ENCODE measurements around the gene CCDC127.
"Not testable (repeated sequence)": the region's sequence is repeated elsewhere in the genome, so short reads cannot be mapped to it uniquely, and the experiment has no call there.

CCDC127 gene, protein sequence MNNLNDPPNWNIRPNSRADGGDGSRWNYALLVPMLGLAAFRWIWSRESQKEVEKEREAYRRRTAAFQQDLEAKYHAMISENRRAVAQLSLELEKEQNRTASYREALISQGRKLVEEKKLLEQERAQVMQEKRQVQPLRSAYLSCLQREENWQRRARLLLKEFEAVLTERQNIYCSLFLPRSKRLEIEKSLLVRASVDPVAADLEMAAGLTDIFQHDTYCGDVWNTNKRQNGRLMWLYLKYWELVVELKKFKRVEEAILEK

GRCh38 chr5:217494-218456, at the start of gene CCDC127, which contains the start of gene SDHA:
CCDC127 (minus strand) TSS chr5:218153; CDS start chr5:216849, 1,304 bp downstream.
SDHA (plus strand) TSS chr5:218320; CDS start chr5:218356, 36 bp downstream.
- peak; percentile 70 to 76 for DNase-seq (ENCODE audit: low read depth in 2 of 2)

DNA sequence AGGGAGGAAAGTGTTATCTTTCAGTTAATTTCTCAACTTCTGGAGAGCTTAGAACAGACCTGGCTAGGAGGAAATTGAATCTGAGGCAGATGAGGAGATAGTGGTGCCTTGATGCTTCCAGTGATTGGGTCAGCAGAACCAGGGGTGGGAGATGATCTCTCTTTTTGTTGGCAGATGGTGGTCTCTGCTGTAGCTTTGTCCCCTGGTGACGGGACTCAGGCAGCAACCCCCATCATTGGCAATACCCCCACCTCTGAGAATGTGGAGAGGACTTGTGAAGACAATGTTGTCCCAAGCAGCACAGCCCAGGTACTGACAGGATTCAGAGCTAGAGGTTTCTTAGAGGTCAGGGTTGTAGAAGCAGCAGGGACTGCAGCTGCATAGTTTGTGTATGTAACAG, 49.8 kb upstream of the CCDC127 start:
- no peak for DNase-seq (ENCODE audit: low read depth in 2 of 2)

GRCh38 chr5:266311-267026, 48.5 kb upstream of the CCDC127 start:
- peak; percentile 25 to 35 for DNase-seq (ENCODE audit: low read depth in 2 of 2)

- no peak for DNase-seq (ENCODE audit: low read depth in 2 of 2)
These were observed 46.4 kb upstream of the CCDC127 start for GRCh38 chr5:264338-264737.

DNA sequence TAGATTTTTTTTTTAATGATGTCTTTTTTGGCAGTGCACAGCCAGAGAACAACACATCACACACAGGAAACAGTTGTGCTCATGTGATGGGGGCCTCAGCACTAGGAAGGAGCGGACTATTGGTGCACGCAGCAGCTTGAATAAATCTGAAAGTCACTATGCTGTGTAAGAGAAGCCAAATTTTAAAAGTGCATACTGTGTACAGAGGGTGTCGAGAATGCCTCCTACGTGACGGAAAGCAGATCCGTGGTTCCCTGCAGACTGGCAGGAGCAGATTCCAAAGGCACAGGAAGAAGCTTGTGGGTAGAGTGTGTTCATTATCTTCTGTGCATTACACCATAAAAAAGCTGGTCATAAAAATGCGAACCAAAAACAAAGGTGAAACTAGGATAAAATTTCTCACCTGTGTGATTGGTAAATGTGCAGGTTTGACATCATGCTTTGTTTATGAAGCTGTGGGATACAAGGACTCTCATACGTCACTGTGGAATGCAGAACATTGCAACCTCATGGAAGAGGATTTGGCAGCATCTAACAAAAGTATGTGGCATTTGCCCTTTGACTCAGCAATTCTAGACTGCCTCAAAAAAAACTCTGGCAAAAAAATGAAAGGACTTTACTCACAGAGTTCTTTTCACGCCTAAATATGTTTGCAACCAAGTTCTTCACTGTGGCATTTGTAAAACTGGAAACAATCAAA, 45.5 kb upstream of the CCDC127 start:
- DNase-seq (ENCODE audit: low read depth in 2 of 2), result peak; percentile 66

DNA sequence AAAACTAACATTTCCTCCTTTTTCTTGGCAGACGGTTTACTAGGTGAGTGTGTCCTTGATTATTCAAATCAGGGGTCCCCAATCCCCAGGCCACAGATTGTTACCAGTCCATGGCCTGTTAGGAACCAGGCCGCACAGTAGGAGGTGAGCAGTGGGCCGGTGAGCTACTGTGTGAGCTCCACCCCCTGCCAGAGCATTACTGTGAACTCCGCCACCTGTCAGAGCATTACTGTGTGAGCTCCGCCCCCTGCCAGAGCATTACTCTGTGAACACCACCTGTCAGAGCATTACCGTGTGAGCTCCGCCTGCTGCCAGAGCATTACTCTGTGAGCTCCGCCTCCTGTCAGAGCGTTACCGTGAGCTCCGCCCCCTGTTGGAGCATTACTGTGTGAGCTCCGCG, 39.2 kb upstream of the CCDC127 start:
- DNase-seq (ENCODE audit: low read depth in 2 of 2), result no peak

DNA sequence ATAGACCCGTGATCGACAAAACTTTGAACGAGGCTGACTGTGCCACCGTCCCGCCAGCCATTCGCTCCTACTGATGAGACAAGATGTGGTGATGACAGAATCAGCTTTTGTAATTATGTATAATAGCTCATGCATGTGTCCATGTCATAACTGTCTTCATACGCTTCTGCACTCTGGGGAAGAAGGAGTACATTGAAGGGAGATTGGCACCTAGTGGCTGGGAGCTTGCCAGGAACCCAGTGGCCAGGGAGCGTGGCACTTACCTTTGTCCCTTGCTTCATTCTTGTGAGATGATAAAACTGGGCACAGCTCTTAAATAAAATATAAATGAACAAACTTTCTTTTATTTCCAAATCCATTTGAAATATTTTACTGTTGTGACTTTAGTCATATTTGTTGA, 38.4 kb upstream of the CCDC127 start:
- DNase-seq (ENCODE audit: low read depth in 2 of 2), result not testable (repeated sequence)

GRCh38 chr5:255116-255515, 37.2 kb upstream of the CCDC127 start:
- not testable (repeated sequence) for DNase-seq (ENCODE audit: low read depth in 2 of 2)

- not testable (repeated sequence) for DNase-seq (ENCODE audit: low read depth in 2 of 2)
These were observed 36.4 kb upstream of the CCDC127 start for GRCh38 chr5:254322-254721.

DNA sequence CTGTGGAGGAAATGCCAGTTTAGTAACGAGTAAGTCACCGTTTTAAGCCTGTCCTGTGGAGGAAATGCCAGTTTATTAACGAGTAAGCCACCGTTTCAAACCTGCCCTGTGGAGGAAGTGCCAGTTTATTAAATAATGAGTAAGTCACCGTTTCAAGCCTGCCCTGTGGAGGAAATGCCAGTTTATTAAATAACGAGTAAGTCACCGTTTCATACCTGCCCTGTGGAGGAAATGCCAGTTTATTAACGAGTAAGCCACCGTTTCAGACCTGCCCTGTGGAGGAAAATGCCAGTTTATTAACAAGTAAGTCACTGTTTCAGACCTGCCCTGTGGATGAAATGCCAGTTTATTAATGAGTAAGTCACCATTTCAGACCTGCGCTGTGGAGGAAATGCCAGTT, 34.6 kb upstream of the CCDC127 start:
- no peak for DNase-seq (ENCODE audit: low read depth in 2 of 2)

GRCh38 chr5:251975-252374, 34.0 kb upstream of the CCDC127 start:
- DNase-seq (ENCODE audit: low read depth in 2 of 2), result not testable (repeated sequence)

- DNase-seq (ENCODE audit: low read depth in 2 of 2), result not testable (repeated sequence)
These were observed 33.6 kb upstream of the CCDC127 start for GRCh38 chr5:251538-251937.

- DNase-seq (ENCODE audit: low read depth in 2 of 2), result not testable (repeated sequence)
These were observed 33.1 kb upstream of the CCDC127 start for GRCh38 chr5:251016-251415.

- DNase-seq (ENCODE audit: low read depth in 2 of 2), result not testable (repeated sequence)
These were observed 32.4 kb upstream of the CCDC127 start for GRCh38 chr5:250396-250795.

DNA sequence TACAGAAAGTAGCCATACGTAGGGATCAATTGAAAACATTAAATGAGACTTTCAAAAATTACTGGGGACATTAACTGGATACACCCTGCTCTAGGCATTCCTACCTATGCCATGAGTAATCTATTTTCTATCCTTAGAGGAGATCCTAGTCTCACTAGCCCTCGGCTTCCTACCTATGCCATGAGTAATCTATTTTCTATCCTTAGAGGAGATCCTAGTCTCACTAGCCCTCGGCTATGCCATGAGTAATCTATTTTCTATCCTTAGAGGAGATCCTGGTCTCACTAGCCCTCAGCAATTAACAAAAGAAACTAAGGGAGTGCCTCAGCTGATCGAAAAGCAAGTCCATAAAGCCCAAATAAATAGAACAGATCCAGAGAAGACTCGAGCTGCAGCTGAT, 27.8 kb upstream of the CCDC127 start:
- not testable (repeated sequence) for DNase-seq (ENCODE audit: low read depth in 2 of 2)

GRCh38 chr5:243683-244367, 25.9 kb upstream of the CCDC127 start:
- not testable (repeated sequence) for DNase-seq (ENCODE audit: low read depth in 2 of 2)

- not testable (repeated sequence) for DNase-seq (ENCODE audit: low read depth in 2 of 2)
These were observed 23.2 kb upstream of the CCDC127 start for GRCh38 chr5:241045-241669.

DNA sequence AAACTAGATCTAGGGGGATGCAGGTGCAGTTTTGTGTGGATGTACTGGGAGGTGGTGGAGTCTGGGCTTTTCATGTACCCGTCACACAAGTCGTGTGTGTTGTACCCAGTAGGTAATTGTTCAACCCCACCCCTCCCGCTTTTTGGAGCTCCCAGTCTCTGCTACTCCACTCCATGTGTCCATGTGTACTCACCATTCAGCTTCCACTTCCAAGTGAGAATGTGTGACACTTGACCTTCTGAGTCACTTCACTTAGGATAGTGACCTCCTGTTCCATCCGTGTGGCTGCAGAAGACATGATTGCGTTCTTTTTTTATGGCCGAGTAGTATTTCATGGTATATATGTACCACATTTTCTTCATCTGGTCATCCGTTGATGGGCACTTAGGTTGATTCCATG, 22.6 kb upstream of the CCDC127 start:
- not testable (repeated sequence) for DNase-seq (ENCODE audit: low read depth in 2 of 2)

DNA sequence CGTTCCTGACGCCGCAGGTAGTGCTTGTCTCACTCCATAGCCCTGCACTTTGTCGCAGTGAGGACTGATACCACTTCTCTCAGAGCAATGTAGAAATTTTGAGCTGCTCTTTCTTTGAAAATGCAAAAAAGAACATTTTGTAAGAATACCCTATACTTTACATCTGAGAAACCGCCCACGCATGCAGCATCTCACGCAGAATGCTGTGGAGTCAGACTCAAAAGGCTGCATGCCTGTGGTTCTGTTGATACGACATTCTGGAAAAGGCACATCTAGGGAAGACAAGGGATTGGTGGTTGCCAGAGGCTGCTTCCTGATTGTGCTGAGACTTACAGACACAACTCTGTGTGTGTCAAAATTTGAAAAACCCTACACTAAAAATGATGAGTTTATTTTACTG, 20.0 kb upstream of the CCDC127 start:
- not testable (repeated sequence) for DNase-seq (ENCODE audit: low read depth in 2 of 2)

DNA sequence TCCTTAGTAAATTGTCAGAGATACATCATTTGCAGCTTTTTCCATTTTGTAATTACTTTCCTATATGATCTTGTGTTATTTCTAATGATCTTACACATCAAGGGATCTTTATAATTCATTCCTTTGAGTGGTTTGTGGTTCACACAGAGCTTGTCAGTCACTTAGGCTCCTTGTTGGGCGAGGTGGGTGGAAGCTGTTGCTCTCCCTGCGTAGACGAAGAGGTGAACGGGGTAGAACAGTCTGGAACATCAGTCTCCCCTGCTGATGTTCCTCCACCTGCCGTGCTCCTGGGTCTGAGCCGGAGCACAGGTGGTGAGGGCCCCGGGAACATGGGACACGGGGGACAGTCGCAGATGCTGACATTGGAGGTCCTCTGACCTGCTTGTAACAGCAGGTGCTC, 17.6 kb upstream of the CCDC127 start:
- not testable (repeated sequence) for DNase-seq (ENCODE audit: low read depth in 2 of 2)

Data from fibroblast of skin of left biceps (primary cell).